ENCODE measurements around the gene ALPK3. TPM values are rescaled to one million over a fixed set of nuclear protein-coding genes. Genes with fewer than 3 reads are reported as not detected.

Gene ALPK3
- total RNA-seq, 2 experiments from 2014 or later = 0.18 to 0.24 TPM

- ATAC-seq = no peak
- Mint-ChIP-seq H3K9me3 (ENCODE audit: insufficient read depth) (no peaks in the 10 kb centered on the region), H3K27ac (no peak overlapping the region), H3K36me3 (ENCODE audit: low read depth) (peaks cover 58% of the 10 kb centered on the region), H3K4me3 (no peak overlapping the region), H3K27me3 (ENCODE audit: low read depth) (no peaks in the 10 kb centered on the region), H3K4me1 (ENCODE audit: low read depth) (peaks cover 35% of the 10 kb centered on the region)
- DNase-seq = no peak
- POLR2A ChIA-PET = no interaction called here
- CTCF ChIA-PET = no interaction called here
These were observed 32.9 kb upstream of the ALPK3 start for GRCh38 chr15:84784262-84784661.

GRCh38 chr15:84785053-84785452, 32.1 kb upstream of the ALPK3 start:
- H3K27me3 Mint-ChIP-seq (ENCODE audit: low read depth) = no peaks in the 10 kb centered on the region
- CTCF ChIA-PET = no interaction called here
- DNase-seq = no peak
- peaks cover 60% of the 10 kb centered on the region for H3K36me3 Mint-ChIP-seq (ENCODE audit: low read depth)
- H3K4me3 Mint-ChIP-seq = no peak overlapping the region
- POLR2A ChIA-PET = interaction anchor here (0.6 kb wide), 1 partner anchor 28 kb away, joined by 3 read pairs; no protein-coding TSS in a partner anchor
- H3K9me3 Mint-ChIP-seq (ENCODE audit: insufficient read depth) = no peaks in the 10 kb centered on the region
- peaks cover 35% of the 10 kb centered on the region for H3K4me1 Mint-ChIP-seq (ENCODE audit: low read depth)
- ATAC-seq = no peak
- peak overlapping the region; percentile 64 for H3K27ac Mint-ChIP-seq

- no peaks in the 10 kb centered on the region for H3K27me3 Mint-ChIP-seq (ENCODE audit: low read depth)
- no peak overlapping the region for H3K27ac Mint-ChIP-seq
- H3K9me3 Mint-ChIP-seq (ENCODE audit: insufficient read depth) = no peaks in the 10 kb centered on the region
- H3K36me3 Mint-ChIP-seq (ENCODE audit: low read depth) = peaks cover 66% of the 10 kb centered on the region
- ATAC-seq (no peak), DNase-seq (no peak)
- peaks cover 18% of the 10 kb centered on the region for H3K4me1 Mint-ChIP-seq (ENCODE audit: low read depth)
- POLR2A ChIA-PET = no interaction called here
- no peak overlapping the region for H3K4me3 Mint-ChIP-seq
- CTCF ChIA-PET = interaction anchor here (0.9 kb wide), 1 partner anchor 134 kb away, joined by 3 read pairs; the partner anchor contains the start of gene WDR73
These were observed 28.7 kb upstream of the ALPK3 start for GRCh38 chr15:84788500-84788899.

- CTCF ChIA-PET = no interaction called here
- H3K27me3 Mint-ChIP-seq (ENCODE audit: low read depth) = no peaks in the 10 kb centered on the region
- ATAC-seq = no peak
- H3K27ac Mint-ChIP-seq = no peak overlapping the region
- POLR2A ChIA-PET = no interaction called here
- H3K4me1 Mint-ChIP-seq (ENCODE audit: low read depth) = peaks cover 12% of the 10 kb centered on the region
- peaks cover 58% of the 10 kb centered on the region for H3K36me3 Mint-ChIP-seq (ENCODE audit: low read depth)
- H3K4me3 Mint-ChIP-seq = no peak overlapping the region
- DNase-seq = no peak
- H3K9me3 Mint-ChIP-seq (ENCODE audit: insufficient read depth) = no peaks in the 10 kb centered on the region
These were observed 27.4 kb upstream of the ALPK3 start for GRCh38 chr15:84789762-84790161.

GRCh38 chr15:84790676-84791075, 26.5 kb upstream of the ALPK3 start:
- H3K4me3 Mint-ChIP-seq = no peak overlapping the region
- DNase-seq (no peak), ATAC-seq (no peak)
- no peaks in the 10 kb centered on the region for H3K9me3 Mint-ChIP-seq (ENCODE audit: insufficient read depth)
- POLR2A ChIA-PET = no interaction called here
- no peak overlapping the region for H3K27ac Mint-ChIP-seq
- H3K4me1 Mint-ChIP-seq (ENCODE audit: low read depth) = peaks cover 6% of the 10 kb centered on the region
- CTCF ChIA-PET = no interaction called here
- no peaks in the 10 kb centered on the region for H3K27me3 Mint-ChIP-seq (ENCODE audit: low read depth)
- peaks cover 56% of the 10 kb centered on the region for H3K36me3 Mint-ChIP-seq (ENCODE audit: low read depth)

- ChIA-PET CTCF (no interaction called here), POLR2A (interaction anchor here (1.2 kb wide), 1 partner anchor 75 kb away, joined by 3 read pairs; the partner anchor contains the start of gene SEC11A)
- ATAC-seq = no peak
- Mint-ChIP-seq H3K4me3 (no peak overlapping the region), H3K27ac (no peak overlapping the region), H3K4me1 (ENCODE audit: low read depth) (no peaks in the 10 kb centered on the region), H3K27me3 (ENCODE audit: low read depth) (no peaks in the 10 kb centered on the region), H3K36me3 (ENCODE audit: low read depth) (peaks cover 50% of the 10 kb centered on the region), H3K9me3 (ENCODE audit: insufficient read depth) (no peaks in the 10 kb centered on the region)
- DNase-seq = no peak
These were observed 25.4 kb upstream of the ALPK3 start for GRCh38 chr15:84791763-84792162.

GRCh38 chr15:84793431-84794161, 23.6 kb upstream of the ALPK3 start:
- Mint-ChIP-seq H3K4me1 (ENCODE audit: low read depth) (no peaks in the 10 kb centered on the region), H3K4me3 (no peak overlapping the region), H3K36me3 (ENCODE audit: low read depth) (peaks cover 55% of the 10 kb centered on the region), H3K9me3 (ENCODE audit: insufficient read depth) (no peaks in the 10 kb centered on the region), H3K27ac (no peak overlapping the region), H3K27me3 (ENCODE audit: low read depth) (no peaks in the 10 kb centered on the region)
- DNase-seq (no peak), ATAC-seq (no peak)
- ChIA-PET POLR2A (no interaction called here), CTCF (interaction anchor here (1.1 kb wide), 1 partner anchor 222 kb away, joined by 3 read pairs; no protein-coding TSS in a partner anchor)

- Mint-ChIP-seq H3K27ac (no peak overlapping the region), H3K36me3 (ENCODE audit: low read depth) (peaks cover 58% of the 10 kb centered on the region), H3K9me3 (ENCODE audit: insufficient read depth) (no peaks in the 10 kb centered on the region), H3K4me1 (ENCODE audit: low read depth) (no peaks in the 10 kb centered on the region), H3K27me3 (ENCODE audit: low read depth) (no peaks in the 10 kb centered on the region), H3K4me3 (no peak overlapping the region)
- POLR2A ChIA-PET = no interaction called here
- DNase-seq (no peak), ATAC-seq (no peak)
- CTCF ChIA-PET = interaction anchor here (1.1 kb wide), 1 partner anchor 222 kb away, joined by 3 read pairs; no protein-coding TSS in a partner anchor
These were observed 23.0 kb upstream of the ALPK3 start for GRCh38 chr15:84794162-84794547.

GRCh38 chr15:84795186-84795585, 22.0 kb upstream of the ALPK3 start:
- H3K27ac Mint-ChIP-seq = no peak overlapping the region

GRCh38 chr15:84797212-84797611, 19.9 kb upstream of the ALPK3 start:
- no peak for DNase-seq
- Mint-ChIP-seq H3K4me3 (no peak overlapping the region), H3K27me3 (ENCODE audit: low read depth) (no peaks in the 10 kb centered on the region)

More at GRCh38 chr15:84795186-84795585, 22.0 kb upstream of the ALPK3 start:
- CTCF ChIA-PET = no interaction called here
- peaks cover 60% of the 10 kb centered on the region for H3K36me3 Mint-ChIP-seq (ENCODE audit: low read depth)
- DNase-seq = no peak
- H3K4me3 Mint-ChIP-seq = no peak overlapping the region
- H3K27me3 Mint-ChIP-seq (ENCODE audit: low read depth) = no peaks in the 10 kb centered on the region
- POLR2A ChIA-PET = no interaction called here
- no peak for ATAC-seq
- H3K4me1 Mint-ChIP-seq (ENCODE audit: low read depth) = no peaks in the 10 kb centered on the region
- no peaks in the 10 kb centered on the region for H3K9me3 Mint-ChIP-seq (ENCODE audit: insufficient read depth)

GRCh38 chr15:84797801-84798200, 19.4 kb upstream of the ALPK3 start:
- POLR2A ChIA-PET = no interaction called here
- Mint-ChIP-seq H3K4me1 (ENCODE audit: low read depth) (no peaks in the 10 kb centered on the region), H3K27me3 (ENCODE audit: low read depth) (no peaks in the 10 kb centered on the region), H3K4me3 (no peak overlapping the region), H3K36me3 (ENCODE audit: low read depth) (peaks cover 55% of the 10 kb centered on the region), H3K27ac (no peak overlapping the region), H3K9me3 (ENCODE audit: insufficient read depth) (no peaks in the 10 kb centered on the region)
- DNase-seq = no peak
- CTCF ChIA-PET = no interaction called here
- ATAC-seq = no peak

More at GRCh38 chr15:84797212-84797611, 19.9 kb upstream of the ALPK3 start:
- Mint-ChIP-seq H3K4me1 (ENCODE audit: low read depth) (no peaks in the 10 kb centered on the region), H3K9me3 (ENCODE audit: insufficient read depth) (no peaks in the 10 kb centered on the region), H3K36me3 (ENCODE audit: low read depth) (peaks cover 52% of the 10 kb centered on the region), H3K27ac (no peak overlapping the region)
- CTCF ChIA-PET = no interaction called here
- POLR2A ChIA-PET = no interaction called here
- ATAC-seq = no peak

- ChIA-PET CTCF (no interaction called here), POLR2A (no interaction called here)
- H3K27me3 Mint-ChIP-seq (ENCODE audit: low read depth) = no peaks in the 10 kb centered on the region
These were observed 18.7 kb upstream of the ALPK3 start for GRCh38 chr15:84798436-84798946.

More at GRCh38 chr15:84798436-84798946, 18.7 kb upstream of the ALPK3 start:
- H3K36me3 Mint-ChIP-seq (ENCODE audit: low read depth) = peaks cover 56% of the 10 kb centered on the region
- no peaks in the 10 kb centered on the region for H3K9me3 Mint-ChIP-seq (ENCODE audit: insufficient read depth)
- no peaks in the 10 kb centered on the region for H3K4me1 Mint-ChIP-seq (ENCODE audit: low read depth)
- no peak overlapping the region for H3K4me3 Mint-ChIP-seq
- DNase-seq = no peak
- ATAC-seq = no peak
- no peak overlapping the region for H3K27ac Mint-ChIP-seq
